Uterus (tissue), 4 donors: Measurements from ENCODE around the gene AGGF1. TPM values are rescaled to one million over a fixed set of nuclear protein-coding genes. Genes with fewer than 3 reads are reported as not detected.
A peak's percentile ranks its signal among the peaks of the same experiment; 100 is the strongest.

Source experiments
- DNase-seq, 2 donors: peaks; one replicate each; pipeline ENCODE4 v3.0.0-alpha.2; 2019 to 2020
- H3K27ac ChIP-seq, 2 donors: fragments of 200-600 bp; sonication (generic); 1 replicate in 1 of 2; 2 replicates in 1 of 2; pipeline ENCODE4 v1.5.1; 2016 to 2018
- H3K27me3 ChIP-seq, 2 donors: fragments of 200-600 bp; sonication (generic); one replicate each; pipeline ENCODE4 v1.5.1; 2018 to 2019; ENCODE audit warnings: control low read depth in 1 of 2
- H3K36me3 ChIP-seq, 2 donors: fragments of 200-600 bp; sonication (generic); one replicate each; pipeline ENCODE4 v1.5.1; 2019; ENCODE audit warnings: control low read depth in 1 of 2
- H3K4me1 ChIP-seq, 2 donors: fragments of 200-600 bp; sonication (generic); one replicate each; pipeline ENCODE4 v1.5.1; 2018 to 2019; ENCODE audit warnings: control low read depth in 1 of 2
- H3K4me3 ChIP-seq, 2 donors: fragments of 200-600 bp; sonication (generic); 1 replicate in 1 of 2; 2 replicates in 1 of 2; pipeline ENCODE4 v1.5.1; 2018 to 2019; ENCODE audit warnings: mild to moderate bottlenecking in 1 of 2
- H3K9me3 ChIP-seq, 2 donors: fragments of 200-600 bp; sonication (generic); one replicate each; pipeline ENCODE4 v1.5.1; 2019; ENCODE audit warnings: control low read depth in 1 of 2
- CTCF ChIP-seq, 4 experiments: fragments of 200-600 bp in 2 of 4; fragments of 450-650 bp in 2 of 4; sonication (generic) in 2 of 4; IDR thresholded peaks; one replicate each; pipeline ENCODE4 v1.5.1; 2016 to 2019; ENCODE audit warnings: antibody characterized with exemption in 4 of 4, mild to moderate bottlenecking in 2 of 4, moderate library complexity in 1 of 4
- POLR2A ChIP-seq, 2 donors: fragments of 450-650 bp; IDR thresholded peaks; one replicate each; pipeline ENCODE4 v1.6.1; 2016; ENCODE audit warnings: antibody characterized with exemption in 2 of 2, mild to moderate bottlenecking in 1 of 2, moderate library complexity in 1 of 2
- intact Hi-C: fragments of 100-400 bp; cut with DNase I; formaldehyde crosslinking; loops from one replicate; pipeline ENCODE4 v1.15.1; 2023; ENCODE audit warnings: low total_unique reads
- total RNA-seq, 4 donors: library from RNA; depleted of rRNA in 3 of 4; stranded (reverse); fragments of >200 nt in 3 of 4; gene quantifications; one replicate each; pipeline versions ENCODE4 v1.1.0 to v1.2.4, GENCODE V29; 2014 to 2023
- donor health status: DM: yes; HTN: yes; CAD: no.

The AGGF1 gene
- total RNA-seq, 4 donors from 2014 or later: 10.6 to 44.7 (median 23.2) TPM

GRCh38 chr5:77086689-77087483, 56.7 kb downstream of the AGGF1 start, which contains the start of gene ZBED3:
Gene ZBED3 (minus strand): TSS chr5:77087285. CDS start chr5:77077878, 9,407 bp downstream.
- no peaks in the 10 kb centered on the region for H3K9me3 ChIP-seq
- H3K36me3 ChIP-seq: no peaks in the 10 kb centered on the region
- intact Hi-C loops: no loop called here
- peak within 1 kb of the TSS; percentile 93 to 97 for H3K27ac ChIP-seq
- no peaks in the 10 kb centered on the region for H3K27me3 ChIP-seq
- H3K4me1 ChIP-seq: peaks cover 0 to 4% of the 10 kb centered on the region in 2 donors
- TF ChIP-seq POLR2A (IDR thresholded peaks at IDR 0.05): peak in 1 of 2 donors; percentile 5
- TF ChIP-seq CTCF (IDR thresholded peaks at IDR 0.05): peak in 2 of 4 experiments; percentile 16 to 19
- H3K4me3 ChIP-seq: peak within 1 kb of the TSS; percentile 62 to 83
- DNase-seq: peak; percentile 77 to 78

- Histone ChIP-seq H3K4me1 (peaks cover 0 to 4% of the 10 kb centered on the region in 2 donors), H3K4me3 (peak overlapping the region; percentile 62 to 83), H3K36me3 (no peaks in the 10 kb centered on the region), H3K9me3 (no peaks in the 10 kb centered on the region), H3K27me3 (no peaks in the 10 kb centered on the region), H3K27ac (peak overlapping the region; percentile 93 to 97)
- no peak for DNase-seq
- intact Hi-C loops: no loop called here
- TF ChIP-seq POLR2A (IDR thresholded peaks at IDR 0.05) (no peak), CTCF (IDR thresholded peaks at IDR 0.05) (no peak)
These were observed 57.5 kb downstream of the AGGF1 start for GRCh38 chr5:77087484-77088261.

GRCh38 chr5:77095189-77095588, 65.0 kb downstream of the AGGF1 start:
- Histone ChIP-seq H3K27me3 (no peaks in the 10 kb centered on the region), H3K36me3 (no peaks in the 10 kb centered on the region), H3K4me1 (no peaks in the 10 kb centered on the region), H3K9me3 (no peaks in the 10 kb centered on the region), H3K4me3 (no peak overlapping the region), H3K27ac (no peak overlapping the region)
- TF ChIP-seq CTCF (IDR thresholded peaks at IDR 0.05) (no peak), POLR2A (IDR thresholded peaks at IDR 0.05) (no peak)
- intact Hi-C loops: no loop called here
- DNase-seq: no peak

GRCh38 chr5:77101298-77101697, 71.1 kb downstream of the AGGF1 start:
- Histone ChIP-seq H3K9me3 (no peaks in the 10 kb centered on the region), H3K4me3 (no peak overlapping the region), H3K27me3 (no peaks in the 10 kb centered on the region), H3K27ac (peak overlapping the region; percentile 54 to 76), H3K36me3 (no peaks in the 10 kb centered on the region), H3K4me1 (no peaks in the 10 kb centered on the region)
- intact Hi-C loops: no loop called here
- TF ChIP-seq POLR2A (IDR thresholded peaks at IDR 0.05) (no peak), CTCF (IDR thresholded peaks at IDR 0.05) (no peak)
- DNase-seq: peak in 1 of 2 donors; percentile 53

GRCh38 chr5:77102549-77102948, 72.3 kb downstream of the AGGF1 start:
- no peak overlapping the region for H3K4me3 ChIP-seq
- H3K27me3 ChIP-seq: no peaks in the 10 kb centered on the region
- peak overlapping the region; percentile 54 to 76 for H3K27ac ChIP-seq
- H3K9me3 ChIP-seq: no peaks in the 10 kb centered on the region
- TF ChIP-seq POLR2A (IDR thresholded peaks at IDR 0.05) (no peak), CTCF (IDR thresholded peaks at IDR 0.05) (no peak)
- H3K36me3 ChIP-seq: no peaks in the 10 kb centered on the region
- no peaks in the 10 kb centered on the region for H3K4me1 ChIP-seq
- DNase-seq: no peak
- intact Hi-C loops: no loop called here
